ENCODE data around the gene TGFB2.

- TF ChIP-seq CTCF (IDR thresholded peaks at IDR 0.05 in 2 of 3, conservative IDR thresholded peaks at IDR 0.05 in 1 of 3; ENCODE audit: borderline replicate concordance in 1 of 3, insufficient read depth in 1 of 3, low read depth in 2 of 3, low read length in 2 of 3), result no peak
- TF ChIP-seq POLR2AphosphoS5 (IDR thresholded peaks at IDR 0.05; ENCODE audit: low read depth, low read length), result no peak
- TF ChIP-seq YY1 (IDR thresholded peaks at IDR 0.05; ENCODE audit: extremely low read depth, insufficient replicate concordance, low read depth, low read length), result no peak
- TF ChIP-seq, protein P1, sequence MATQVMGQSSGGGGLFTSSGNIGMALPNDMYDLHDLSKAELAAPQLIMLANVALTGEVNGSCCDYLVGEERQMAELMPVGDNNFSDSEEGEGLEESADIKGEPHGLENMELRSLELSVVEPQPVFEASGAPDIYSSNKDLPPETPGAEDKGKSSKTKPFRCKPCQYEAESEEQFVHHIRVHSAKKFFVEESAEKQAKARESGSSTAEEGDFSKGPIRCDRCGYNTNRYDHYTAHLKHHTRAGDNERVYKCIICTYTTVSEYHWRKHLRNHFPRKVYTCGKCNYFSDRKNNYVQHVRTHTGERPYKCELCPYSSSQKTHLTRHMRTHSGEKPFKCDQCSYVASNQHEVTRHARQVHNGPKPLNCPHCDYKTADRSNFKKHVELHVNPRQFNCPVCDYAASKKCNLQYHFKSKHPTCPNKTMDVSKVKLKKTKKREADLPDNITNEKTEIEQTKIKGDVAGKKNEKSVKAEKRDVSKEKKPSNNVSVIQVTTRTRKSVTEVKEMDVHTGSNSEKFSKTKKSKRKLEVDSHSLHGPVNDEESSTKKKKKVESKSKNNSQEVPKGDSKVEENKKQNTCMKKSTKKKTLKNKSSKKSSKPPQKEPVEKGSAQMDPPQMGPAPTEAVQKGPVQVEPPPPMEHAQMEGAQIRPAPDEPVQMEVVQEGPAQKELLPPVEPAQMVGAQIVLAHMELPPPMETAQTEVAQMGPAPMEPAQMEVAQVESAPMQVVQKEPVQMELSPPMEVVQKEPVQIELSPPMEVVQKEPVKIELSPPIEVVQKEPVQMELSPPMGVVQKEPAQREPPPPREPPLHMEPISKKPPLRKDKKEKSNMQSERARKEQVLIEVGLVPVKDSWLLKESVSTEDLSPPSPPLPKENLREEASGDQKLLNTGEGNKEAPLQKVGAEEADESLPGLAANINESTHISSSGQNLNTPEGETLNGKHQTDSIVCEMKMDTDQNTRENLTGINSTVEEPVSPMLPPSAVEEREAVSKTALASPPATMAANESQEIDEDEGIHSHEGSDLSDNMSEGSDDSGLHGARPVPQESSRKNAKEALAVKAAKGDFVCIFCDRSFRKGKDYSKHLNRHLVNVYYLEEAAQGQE (IDR thresholded peaks at IDR 0.05; ENCODE audit: low read depth), result no peak
- TF ChIP-seq CEBPB (IDR thresholded peaks at IDR 0.05; ENCODE audit: low read depth), result no peak
- TF ChIP-seq FOSL1 (IDR thresholded peaks at IDR 0.05; ENCODE audit: low read depth), result no peak
- no peak for TF ChIP-seq POLR2A (IDR thresholded peaks at IDR 0.05; ENCODE audit: borderline replicate concordance, extremely low read depth, insufficient read depth, insufficient read length)
- no peak for TF ChIP-seq EZH2phosphoT487 (IDR thresholded peaks at IDR 0.05; ENCODE audit: borderline replicate concordance)
- no peak for TF ChIP-seq EZH2 (IDR thresholded peaks at IDR 0.05)
- TF ChIP-seq TCF7L2 (IDR thresholded peaks at IDR 0.05; ENCODE audit: borderline replicate concordance, extremely low read depth, insufficient read depth, insufficient read length), result no peak
Observed at GRCh38 chr1:218444173-218444572, 99.0 kb downstream of the TGFB2 start.
